Fibroblast of pulmonary artery (primary cell): ENCODE data around the gene MB21D2.

Experiments
- DNase-seq: peaks from one replicate; pipeline ENCODE4 v3.0.0-alpha.2; 2010; ENCODE audit warnings: low read depth
- H3K4me3 ChIP-seq: replicated peaks from 2 replicates; pipeline ENCODE4 v1.5.1; 2011; ENCODE audit warnings: low read depth, mild to moderate bottlenecking, control low read depth, low read length, moderate library complexity
- TF ChIP-seq, protein P1 (sequence below): IDR thresholded peaks from 2 replicates; pipeline ENCODE4 v1.5.1; 2011; ENCODE audit warnings: mild to moderate bottlenecking, control low read depth, low read length, inconsistent platforms; ENCODE audit errors: missing control alignments

Gene MB21D2

GRCh38 chr3:192845526-192845855, 72.2 kb downstream of the MB21D2 start:
- DNase-seq: no peak
- no peak overlapping the region for H3K4me3 ChIP-seq
- TF ChIP-seq, protein P1, sequence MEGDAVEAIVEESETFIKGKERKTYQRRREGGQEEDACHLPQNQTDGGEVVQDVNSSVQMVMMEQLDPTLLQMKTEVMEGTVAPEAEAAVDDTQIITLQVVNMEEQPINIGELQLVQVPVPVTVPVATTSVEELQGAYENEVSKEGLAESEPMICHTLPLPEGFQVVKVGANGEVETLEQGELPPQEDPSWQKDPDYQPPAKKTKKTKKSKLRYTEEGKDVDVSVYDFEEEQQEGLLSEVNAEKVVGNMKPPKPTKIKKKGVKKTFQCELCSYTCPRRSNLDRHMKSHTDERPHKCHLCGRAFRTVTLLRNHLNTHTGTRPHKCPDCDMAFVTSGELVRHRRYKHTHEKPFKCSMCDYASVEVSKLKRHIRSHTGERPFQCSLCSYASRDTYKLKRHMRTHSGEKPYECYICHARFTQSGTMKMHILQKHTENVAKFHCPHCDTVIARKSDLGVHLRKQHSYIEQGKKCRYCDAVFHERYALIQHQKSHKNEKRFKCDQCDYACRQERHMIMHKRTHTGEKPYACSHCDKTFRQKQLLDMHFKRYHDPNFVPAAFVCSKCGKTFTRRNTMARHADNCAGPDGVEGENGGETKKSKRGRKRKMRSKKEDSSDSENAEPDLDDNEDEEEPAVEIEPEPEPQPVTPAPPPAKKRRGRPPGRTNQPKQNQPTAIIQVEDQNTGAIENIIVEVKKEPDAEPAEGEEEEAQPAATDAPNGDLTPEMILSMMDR: no peak

DNA sequence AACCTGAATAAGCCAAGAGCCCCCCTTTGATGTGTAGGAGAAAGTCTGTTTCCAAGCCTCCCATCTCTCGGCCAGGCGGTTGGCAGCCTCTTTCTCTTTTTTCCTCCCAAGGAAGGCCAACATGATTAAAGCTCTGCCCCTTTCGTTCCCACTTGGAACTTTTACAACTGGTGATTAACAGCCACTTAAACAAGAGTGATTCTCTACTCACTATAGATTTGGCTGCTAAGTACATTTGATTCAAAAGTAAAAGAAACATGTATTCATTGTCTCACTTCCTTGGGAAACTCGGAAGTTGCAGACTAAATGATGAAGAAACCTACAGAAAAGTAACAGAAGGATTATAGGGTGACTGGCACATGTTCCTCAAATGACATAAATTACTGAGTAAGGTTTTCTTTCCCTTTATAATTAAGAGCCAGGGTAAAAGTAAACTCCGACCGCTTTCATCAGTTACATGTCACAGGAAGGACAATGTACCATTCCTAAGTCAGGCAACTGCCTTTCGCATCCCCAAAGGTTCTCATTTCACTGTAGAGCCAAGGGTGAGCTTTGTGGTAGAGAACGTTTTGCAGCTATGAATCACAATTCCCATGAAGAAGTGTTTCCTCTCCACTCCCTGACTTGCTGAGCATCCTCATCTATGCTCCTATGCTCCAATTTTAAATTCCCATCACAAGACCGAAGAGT, 72.7 kb downstream of the MB21D2 start:
- H3K4me3 ChIP-seq: no peak overlapping the region
- DNase-seq: no peak

GRCh38 chr3:192844486-192844765, 73.2 kb downstream of the MB21D2 start:
- no peak overlapping the region for H3K4me3 ChIP-seq
- TF ChIP-seq, protein P1: no peak
- DNase-seq: no peak

More for the DNA sequence above, 72.7 kb downstream of the MB21D2 start:
- TF ChIP-seq, protein P1: no peak

- no peak overlapping the region for H3K4me3 ChIP-seq
- TF ChIP-seq, protein P1: no peak
- DNase-seq: no peak
Observed at GRCh38 chr3:192843723-192844485, 73.8 kb downstream of the MB21D2 start.

- TF ChIP-seq, protein P1: no peak
- no peak overlapping the region for H3K4me3 ChIP-seq
- DNase-seq: no peak
Observed at GRCh38 chr3:192843119-192843518, 74.5 kb downstream of the MB21D2 start.

DNA sequence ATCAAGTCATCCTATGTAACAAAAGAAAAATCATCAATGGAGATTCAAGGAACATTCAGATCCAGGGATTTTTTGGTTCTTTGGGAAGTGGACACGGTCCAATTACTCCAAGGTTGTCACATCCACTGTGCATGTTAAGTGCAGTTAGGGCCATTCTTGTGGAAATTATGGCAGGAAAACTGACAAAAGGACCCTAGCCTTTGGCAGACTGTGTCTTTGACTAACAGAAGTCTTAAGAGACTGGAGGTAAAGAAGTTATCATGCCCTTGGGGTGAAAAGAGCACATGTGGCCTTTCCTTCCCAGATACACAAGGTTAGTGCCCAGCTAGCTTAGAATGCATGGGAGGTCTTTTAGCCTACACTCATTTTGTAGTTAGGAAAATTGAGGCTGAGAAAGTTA, 74.9 kb downstream of the MB21D2 start:
- no peak overlapping the region for H3K4me3 ChIP-seq
- TF ChIP-seq, protein P1: no peak
- no peak for DNase-seq

DNA sequence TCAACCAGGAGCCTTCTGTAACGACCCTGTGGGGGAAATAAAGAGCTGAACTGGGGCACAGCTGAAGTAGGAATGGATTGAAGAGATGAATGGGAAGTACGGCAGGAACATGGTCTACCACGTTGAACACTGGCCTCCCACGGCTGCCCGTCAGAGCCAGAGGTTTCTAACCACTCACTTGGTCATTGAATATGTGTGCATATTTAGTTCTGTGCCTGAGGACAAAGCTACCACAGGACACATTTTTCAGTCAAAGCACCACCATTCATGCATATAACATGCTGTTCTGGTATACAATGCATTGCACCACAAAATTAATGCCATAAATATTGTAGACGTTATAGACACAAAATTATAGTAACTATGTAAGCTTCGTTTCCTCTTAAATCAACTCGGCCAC, 75.5 kb downstream of the MB21D2 start:
- H3K4me3 ChIP-seq: no peak overlapping the region
- TF ChIP-seq, protein P1: no peak
- DNase-seq: no peak
